GM20000 (cell line): ENCODE results near the gene HGFAC.

Source experiments
- DNase-seq: peaks from one replicate; pipeline ENCODE4 v3.0.0; 2012; ENCODE audit warnings: low spot score
- CTCF ChIP-seq: IDR thresholded peaks from 2 replicates; pipeline ENCODE4 v1.5.1; 2012; ENCODE audit warnings: mild to moderate bottlenecking, control low read depth; ENCODE audit errors: extremely low read depth, missing control alignments

The HGFAC gene

GRCh38 chr4:3416821-3417221 is 24.9 kb upstream of the HGFAC start:
- TF ChIP-seq CTCF: no peak
- DNase-seq: no peak

DNA sequence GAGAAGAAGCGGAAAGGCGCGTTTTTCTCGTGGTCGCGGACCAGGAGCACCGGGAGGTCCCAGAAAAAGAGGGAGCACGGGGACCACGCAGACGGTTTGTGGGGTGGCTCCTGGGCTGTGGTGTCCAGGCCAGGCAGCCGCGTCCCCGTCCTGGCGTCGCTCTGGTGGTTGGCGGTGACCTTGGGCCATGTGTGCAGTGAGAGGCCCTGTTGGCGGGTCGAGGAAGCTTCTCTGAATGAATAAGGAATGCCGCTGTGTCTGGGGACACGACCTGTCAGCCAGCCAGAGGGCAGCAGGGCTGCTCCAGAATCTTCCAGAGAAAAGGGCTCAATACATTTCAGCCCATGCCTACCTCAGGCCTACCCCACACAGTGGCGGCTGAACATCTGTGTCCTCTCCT is 24.3 kb upstream of the HGFAC start:
- TF ChIP-seq CTCF: no peak
- DNase-seq: no peak

- TF ChIP-seq CTCF: no peak
- DNase-seq: no peak
Measured at GRCh38 chr4:3418029-3418762, 23.6 kb upstream of the HGFAC start.

DNA sequence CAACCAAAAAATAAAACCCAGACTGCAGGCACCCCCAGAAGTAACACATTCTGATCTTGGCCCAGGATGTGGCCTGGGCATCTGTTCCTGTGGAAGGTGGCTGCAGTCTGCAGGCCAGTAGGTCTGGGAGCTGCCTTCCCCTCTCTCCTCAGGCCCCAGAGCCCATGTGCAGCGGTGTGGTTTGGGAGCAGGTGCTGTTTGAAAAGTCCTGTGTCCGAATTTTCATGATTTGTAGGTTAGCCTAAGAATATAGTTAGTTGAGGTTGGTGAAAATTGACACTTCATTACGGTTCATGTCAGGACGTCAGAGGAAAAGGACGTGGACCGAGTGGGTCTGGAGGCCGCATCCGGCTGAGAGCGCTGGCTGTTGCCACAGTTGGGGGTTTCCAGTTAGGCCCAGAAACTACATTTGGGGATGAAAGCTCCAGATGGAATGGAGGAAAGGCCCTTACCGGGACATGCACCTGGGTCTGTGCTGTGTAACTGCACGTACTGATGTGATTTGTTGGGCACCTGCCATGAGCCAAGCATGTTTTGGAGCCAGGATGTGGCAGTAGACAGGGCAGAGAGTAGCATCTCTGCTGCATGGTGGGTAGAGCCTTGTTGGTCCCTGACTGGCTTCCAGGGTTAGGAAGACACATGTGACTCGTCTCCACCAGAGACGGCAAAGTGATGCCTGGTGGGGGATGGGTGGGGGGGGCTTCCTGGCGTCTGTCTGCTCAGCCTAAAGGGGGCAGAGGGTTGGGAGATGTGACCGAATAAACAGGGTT is 21.7 kb upstream of the HGFAC start:
- no peak for TF ChIP-seq CTCF
- DNase-seq: no peak

DNA sequence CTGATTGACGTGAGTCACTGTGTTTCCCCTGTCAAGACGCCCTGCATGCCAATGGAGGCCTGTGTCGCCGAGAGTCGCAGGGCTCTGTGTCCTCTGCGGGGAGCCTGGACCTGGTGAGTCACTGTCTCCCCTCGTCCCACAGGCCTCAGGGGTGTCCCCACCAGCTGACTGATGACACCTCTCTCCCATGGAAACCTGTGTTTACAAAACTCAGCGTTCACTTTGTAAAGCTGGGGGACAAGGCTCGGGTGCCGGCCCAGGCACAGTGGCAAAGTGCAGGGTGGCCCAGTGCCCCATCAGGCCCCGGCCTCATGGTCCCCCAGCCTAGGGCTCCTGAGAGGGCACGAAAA is 21.2 kb upstream of the HGFAC start:
- no peak for DNase-seq
- no peak for TF ChIP-seq CTCF

- no peak for DNase-seq
Measured at GRCh38 chr4:3420956-3421355, 20.8 kb upstream of the HGFAC start.

More at GRCh38 chr4:3420956-3421355, 20.8 kb upstream of the HGFAC start:
- TF ChIP-seq CTCF: no peak
